ENCODE data around the gene FHL2. TPM values are rescaled to one million over a fixed set of nuclear protein-coding genes. Genes with fewer than 3 reads are reported as not detected.
"Not testable (repeated sequence)": the region's sequence is repeated elsewhere in the genome, so short reads cannot be mapped to it uniquely, and the experiment has no call there.

FHL2 gene
- total and polyA plus RNA-seq, 2 donors = 14.2 to 49.2 TPM

- 4% methylated on average over 9 of the region's 9 CpGs for WGBS
- Histone ChIP-seq H3K4me3 (ENCODE audit: low read length in 2 of 2) (no peak overlapping the region), H3K27ac (ENCODE audit: low read depth in 1 of 2, low read length in 1 of 2) (peak overlapping the region; percentile 34 to 69), H3K27me3 (ENCODE audit: control insufficient read depth in 2 of 2, insufficient read depth in 1 of 2, low read length in 1 of 2) (no peaks in the 10 kb centered on the region), H3K4me1 (ENCODE audit: control insufficient read depth in 2 of 2, insufficient read depth in 2 of 2, low read length in 2 of 2) (peaks cover 27% of the 10 kb centered on the region in 2 donors), H3K9me3 (ENCODE audit: control insufficient read depth in 2 of 2, insufficient read depth in 1 of 2, low read length in 1 of 2) (no peaks in the 10 kb centered on the region), H3K36me3 (ENCODE audit: control insufficient read depth in 2 of 2, insufficient read depth in 2 of 2, low read length in 1 of 2) (no peaks in the 10 kb centered on the region)
- peak in 4 of 9 donors; percentile 32 to 58 (median 41) for DNase-seq (ENCODE audit: low read depth in 6 of 9, low spot score in 9 of 9)
Observed at GRCh38 chr2:105426626-105427292, 27.9 kb upstream of the FHL2 start.

GRCh38 chr2:105425936-105426625, 27.2 kb upstream of the FHL2 start:
- no peak overlapping the region for H3K4me3 ChIP-seq (ENCODE audit: low read length in 2 of 2)
- DNase-seq (ENCODE audit: low read depth in 6 of 9, low spot score in 9 of 9) = peak in 1 of 9 donors; percentile 25
- H3K27me3 ChIP-seq (ENCODE audit: control insufficient read depth in 2 of 2, insufficient read depth in 1 of 2, low read length in 1 of 2) = no peaks in the 10 kb centered on the region
- no peaks in the 10 kb centered on the region for H3K36me3 ChIP-seq (ENCODE audit: control insufficient read depth in 2 of 2, insufficient read depth in 2 of 2, low read length in 1 of 2)
- H3K4me1 ChIP-seq (ENCODE audit: control insufficient read depth in 2 of 2, insufficient read depth in 2 of 2, low read length in 2 of 2) = peaks cover 27% of the 10 kb centered on the region in 2 donors
- WGBS = 27% methylated on average over 6 of the region's 6 CpGs
- no peaks in the 10 kb centered on the region for H3K9me3 ChIP-seq (ENCODE audit: control insufficient read depth in 2 of 2, insufficient read depth in 1 of 2, low read length in 1 of 2)
- H3K27ac ChIP-seq (ENCODE audit: low read depth in 1 of 2, low read length in 1 of 2) = peak overlapping the region in 1 of 2 donors; percentile 34

GRCh38 chr2:105424836-105425235, 26.0 kb upstream of the FHL2 start:
- not testable (repeated sequence) for H3K4me3 ChIP-seq (ENCODE audit: low read length in 2 of 2); H3K9me3 ChIP-seq (ENCODE audit: control insufficient read depth in 2 of 2, insufficient read depth in 1 of 2, low read length in 1 of 2); H3K27ac ChIP-seq (ENCODE audit: low read depth in 1 of 2, low read length in 1 of 2); H3K27me3 ChIP-seq (ENCODE audit: control insufficient read depth in 2 of 2, insufficient read depth in 1 of 2, low read length in 1 of 2); H3K36me3 ChIP-seq (ENCODE audit: control insufficient read depth in 2 of 2, insufficient read depth in 2 of 2, low read length in 1 of 2); DNase-seq (ENCODE audit: low read depth in 6 of 9, low spot score in 9 of 9)
- peaks cover 27% of the 10 kb centered on the region in 2 donors for H3K4me1 ChIP-seq (ENCODE audit: control insufficient read depth in 2 of 2, insufficient read depth in 2 of 2, low read length in 2 of 2)
- 98% methylated on average over 3 of the region's 3 CpGs for WGBS

DNA sequence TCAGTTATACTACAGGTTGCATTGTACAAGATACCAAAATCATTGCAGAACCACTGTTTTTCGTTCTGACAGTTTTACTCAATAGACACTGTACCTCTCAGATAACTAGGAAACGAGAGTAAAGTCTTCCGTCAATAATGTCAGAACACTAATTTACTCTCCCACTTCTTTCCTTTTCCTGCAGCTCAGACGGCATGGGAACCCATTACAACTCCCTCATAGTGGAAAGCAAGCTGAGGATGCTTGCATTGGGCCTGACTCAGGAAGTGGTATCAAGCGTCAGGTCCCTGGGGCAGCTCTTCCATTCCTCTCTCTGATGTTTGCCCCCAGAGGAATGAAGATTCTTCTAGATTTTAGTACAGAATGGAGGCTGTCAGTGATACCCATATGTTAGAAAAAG, 23.9 kb upstream of the FHL2 start:
- no peak overlapping the region for H3K27ac ChIP-seq (ENCODE audit: low read depth in 1 of 2, low read length in 1 of 2)
- H3K4me1 ChIP-seq (ENCODE audit: control insufficient read depth in 2 of 2, insufficient read depth in 2 of 2, low read length in 2 of 2) = peaks cover 19 to 24% of the 10 kb centered on the region in 2 donors
- H3K9me3 ChIP-seq (ENCODE audit: control insufficient read depth in 2 of 2, insufficient read depth in 1 of 2, low read length in 1 of 2) = peaks cover 4% of the 10 kb centered on the region in 2 donors
- no peaks in the 10 kb centered on the region for H3K27me3 ChIP-seq (ENCODE audit: control insufficient read depth in 2 of 2, insufficient read depth in 1 of 2, low read length in 1 of 2)
- 88% methylated on average over 5 of the region's 5 CpGs for WGBS
- no peak for DNase-seq (ENCODE audit: low read depth in 6 of 9, low spot score in 9 of 9)
- no peaks in the 10 kb centered on the region for H3K36me3 ChIP-seq (ENCODE audit: control insufficient read depth in 2 of 2, insufficient read depth in 2 of 2, low read length in 1 of 2)
- no peak overlapping the region for H3K4me3 ChIP-seq (ENCODE audit: low read length in 2 of 2)

DNA sequence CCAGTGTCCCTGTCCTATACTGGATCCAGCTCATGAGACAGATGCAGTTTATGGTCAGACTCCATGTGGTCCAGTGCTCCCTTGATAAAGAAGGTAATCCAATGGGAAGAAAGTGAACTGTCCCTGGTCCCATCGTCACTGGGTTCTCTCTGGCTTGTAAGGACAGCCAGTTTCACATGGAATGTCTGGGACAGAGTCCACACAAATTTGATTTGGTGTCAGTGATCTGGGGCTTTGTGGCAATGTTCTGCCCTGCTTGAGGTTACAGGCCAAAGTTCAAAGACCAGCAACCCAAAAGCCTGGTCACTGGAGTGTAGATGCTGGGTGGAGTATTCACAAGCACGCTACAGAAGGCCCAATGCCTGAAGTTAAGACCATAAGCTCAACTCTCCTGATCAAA, 22.2 kb upstream of the FHL2 start:
- no peak overlapping the region for H3K27ac ChIP-seq (ENCODE audit: low read depth in 1 of 2, low read length in 1 of 2)
- H3K4me1 ChIP-seq (ENCODE audit: control insufficient read depth in 2 of 2, insufficient read depth in 2 of 2, low read length in 2 of 2) = peaks cover 2 to 10% of the 10 kb centered on the region in 2 donors
- WGBS = 100% methylated on average over 2 of the region's 2 CpGs
- no peaks in the 10 kb centered on the region for H3K27me3 ChIP-seq (ENCODE audit: control insufficient read depth in 2 of 2, insufficient read depth in 1 of 2, low read length in 1 of 2)
- no peaks in the 10 kb centered on the region for H3K36me3 ChIP-seq (ENCODE audit: control insufficient read depth in 2 of 2, insufficient read depth in 2 of 2, low read length in 1 of 2)
- no peak for DNase-seq (ENCODE audit: low read depth in 6 of 9, low spot score in 9 of 9)
- no peak overlapping the region for H3K4me3 ChIP-seq (ENCODE audit: low read length in 2 of 2)
- H3K9me3 ChIP-seq (ENCODE audit: control insufficient read depth in 2 of 2, insufficient read depth in 1 of 2, low read length in 1 of 2) = peaks cover 4% of the 10 kb centered on the region in 2 donors

DNA sequence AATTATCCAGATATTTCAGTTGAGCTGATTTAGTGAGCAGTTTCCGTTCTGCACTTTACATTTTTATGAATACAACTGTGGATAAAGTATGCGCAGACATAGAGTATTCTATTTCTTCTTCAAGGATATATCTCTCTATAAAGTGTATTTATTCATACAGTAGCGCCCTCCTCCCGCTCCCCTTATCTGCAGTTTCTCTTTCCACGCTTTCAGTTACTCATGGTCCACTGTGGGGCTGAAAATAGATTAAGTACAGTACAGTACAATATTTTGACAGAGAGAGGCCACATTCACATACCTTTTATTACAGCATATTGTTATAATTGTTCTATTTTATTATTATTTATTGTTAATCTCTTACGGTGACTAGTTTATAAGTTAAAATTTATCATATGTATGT, 19.7 kb upstream of the FHL2 start:
- Histone ChIP-seq H3K36me3 (ENCODE audit: control insufficient read depth in 2 of 2, insufficient read depth in 2 of 2, low read length in 1 of 2) (no peaks in the 10 kb centered on the region), H3K4me1 (ENCODE audit: control insufficient read depth in 2 of 2, insufficient read depth in 2 of 2, low read length in 2 of 2) (peaks cover 0 to 14% of the 10 kb centered on the region in 2 donors), H3K9me3 (ENCODE audit: control insufficient read depth in 2 of 2, insufficient read depth in 1 of 2, low read length in 1 of 2) (peaks cover 4% of the 10 kb centered on the region in 2 donors), H3K27me3 (ENCODE audit: control insufficient read depth in 2 of 2, insufficient read depth in 1 of 2, low read length in 1 of 2) (no peaks in the 10 kb centered on the region), H3K4me3 (ENCODE audit: low read length in 2 of 2) (no peak overlapping the region), H3K27ac (ENCODE audit: low read depth in 1 of 2, low read length in 1 of 2) (no peak overlapping the region)
- WGBS = 97% methylated on average over 6 of the region's 6 CpGs
- no peak for DNase-seq (ENCODE audit: low read depth in 6 of 9, low spot score in 9 of 9)

- no peak for DNase-seq (ENCODE audit: low read depth in 6 of 9, low spot score in 9 of 9)
- Histone ChIP-seq H3K36me3 (ENCODE audit: control insufficient read depth in 2 of 2, insufficient read depth in 2 of 2, low read length in 1 of 2) (no peaks in the 10 kb centered on the region), H3K27me3 (ENCODE audit: control insufficient read depth in 2 of 2, insufficient read depth in 1 of 2, low read length in 1 of 2) (no peaks in the 10 kb centered on the region), H3K4me1 (ENCODE audit: control insufficient read depth in 2 of 2, insufficient read depth in 2 of 2, low read length in 2 of 2) (peaks cover 0 to 18% of the 10 kb centered on the region in 2 donors), H3K4me3 (ENCODE audit: low read length in 2 of 2) (no peak overlapping the region), H3K27ac (ENCODE audit: low read depth in 1 of 2, low read length in 1 of 2) (peak overlapping the region in 1 of 2 donors; percentile 57), H3K9me3 (ENCODE audit: control insufficient read depth in 2 of 2, insufficient read depth in 1 of 2, low read length in 1 of 2) (peaks cover 4% of the 10 kb centered on the region in 2 donors)
- 93% methylated on average over 1 of the region's 1 CpG for WGBS
Observed at GRCh38 chr2:105417857-105418436, 19.1 kb upstream of the FHL2 start.

DNA sequence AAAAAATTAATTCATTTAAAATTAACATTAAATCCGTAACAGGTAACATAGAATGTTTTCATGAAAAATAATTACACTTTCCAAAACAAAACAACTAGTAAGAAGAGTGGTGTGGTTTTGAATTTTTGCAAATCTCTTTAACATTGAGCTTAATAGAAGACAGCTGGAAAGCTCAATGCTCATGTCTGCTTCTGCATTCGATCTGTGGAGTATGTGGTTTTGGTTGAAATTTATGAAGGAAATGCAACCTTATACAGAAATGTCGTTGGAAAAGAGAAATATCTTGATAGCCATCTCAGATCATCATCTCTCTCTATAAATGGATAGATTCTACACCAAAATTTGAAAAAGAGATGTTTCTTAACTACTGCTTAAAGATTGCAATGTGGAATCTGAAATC, 17.3 kb upstream of the FHL2 start:
- H3K36me3 ChIP-seq (ENCODE audit: control insufficient read depth in 2 of 2, insufficient read depth in 2 of 2, low read length in 1 of 2) = no peaks in the 10 kb centered on the region
- WGBS = 19% methylated on average over 3 of the region's 3 CpGs

DNA sequence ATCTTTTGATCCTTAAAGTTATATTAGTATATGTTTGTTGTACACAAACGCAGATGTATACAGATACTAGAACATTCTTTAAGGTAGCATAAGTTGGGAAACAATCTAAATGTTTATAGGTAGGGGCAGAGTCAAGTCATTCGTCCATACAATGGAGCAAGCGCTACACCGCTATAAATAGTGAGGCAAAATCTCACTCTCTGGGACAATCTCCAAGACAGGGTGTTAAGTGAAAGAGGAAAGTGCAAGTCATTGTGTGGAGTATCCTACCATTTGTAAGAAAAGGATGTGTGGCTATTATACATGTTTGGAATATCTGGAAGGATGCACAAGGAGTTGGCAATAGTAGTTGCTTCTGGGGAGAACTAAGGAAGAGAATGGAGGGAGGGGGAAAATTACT, 16.2 kb upstream of the FHL2 start:
- Histone ChIP-seq H3K4me3 (ENCODE audit: low read length in 2 of 2) (no peak overlapping the region), H3K27me3 (ENCODE audit: control insufficient read depth in 2 of 2, insufficient read depth in 1 of 2, low read length in 1 of 2) (no peaks in the 10 kb centered on the region), H3K27ac (ENCODE audit: low read depth in 1 of 2, low read length in 1 of 2) (no peak overlapping the region), H3K4me1 (ENCODE audit: control insufficient read depth in 2 of 2, insufficient read depth in 2 of 2, low read length in 2 of 2) (peaks cover 5 to 34% of the 10 kb centered on the region in 2 donors), H3K36me3 (ENCODE audit: control insufficient read depth in 2 of 2, insufficient read depth in 2 of 2, low read length in 1 of 2) (no peaks in the 10 kb centered on the region), H3K9me3 (ENCODE audit: control insufficient read depth in 2 of 2, insufficient read depth in 1 of 2, low read length in 1 of 2) (peaks cover 3% of the 10 kb centered on the region in 2 donors)
- 97% methylated on average over 4 of the region's 4 CpGs for WGBS
- DNase-seq (ENCODE audit: low read depth in 6 of 9, low spot score in 9 of 9) = no peak

More for the DNA sequence above, 17.3 kb upstream of the FHL2 start:
- Histone ChIP-seq H3K27ac (ENCODE audit: low read depth in 1 of 2, low read length in 1 of 2) (no peak overlapping the region), H3K4me3 (ENCODE audit: low read length in 2 of 2) (no peak overlapping the region), H3K27me3 (ENCODE audit: control insufficient read depth in 2 of 2, insufficient read depth in 1 of 2, low read length in 1 of 2) (no peaks in the 10 kb centered on the region), H3K4me1 (ENCODE audit: control insufficient read depth in 2 of 2, insufficient read depth in 2 of 2, low read length in 2 of 2) (peaks cover 0 to 25% of the 10 kb centered on the region in 2 donors), H3K9me3 (ENCODE audit: control insufficient read depth in 2 of 2, insufficient read depth in 1 of 2, low read length in 1 of 2) (peaks cover 4% of the 10 kb centered on the region in 2 donors)
- no peak for DNase-seq (ENCODE audit: low read depth in 6 of 9, low spot score in 9 of 9)
